ENCODE data around the gene TFIP11. TPM values are rescaled to one million over a fixed set of nuclear protein-coding genes. Genes with fewer than 3 reads are reported as not detected.
A peak's percentile ranks its signal among the peaks of the same experiment; 100 is the strongest.

Gene TFIP11
- total and polyA plus RNA-seq, 2 of the 8 experiments (the other 6 are each of a cell fraction or from before 2014, with no cell fraction given), result 18.1 to 28.3 TPM

DNA sequence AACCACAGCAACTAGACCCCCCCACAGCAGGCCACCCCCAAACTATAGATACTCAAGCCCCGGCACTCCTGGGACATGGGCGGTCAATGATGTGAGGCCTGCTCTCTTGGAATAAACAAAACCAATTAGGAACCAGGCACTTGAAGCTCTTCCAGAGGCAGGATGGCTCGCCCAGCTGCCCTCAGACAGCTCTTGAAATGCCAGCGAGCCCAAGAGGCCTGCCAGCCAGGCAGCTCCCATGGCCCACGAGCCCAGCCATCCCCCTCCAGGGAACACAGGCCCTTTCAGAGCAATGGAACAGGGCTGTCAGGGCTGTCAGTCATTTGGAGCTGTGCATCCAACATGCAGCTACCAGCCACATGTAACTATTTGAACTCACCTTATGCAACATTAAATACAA, 34.0 kb upstream of the TFIP11 start:
- H3K9me3 ChIP-seq (ENCODE audit: insufficient read depth in 2 of 2, low read depth in 1 of 2, low read length in 1 of 2), result no peaks in the 10 kb centered on the region
- no peak overlapping the region for H3K9ac ChIP-seq (replicated peaks in 1 of 4; ENCODE audit: extremely low read depth in 1 of 4, low read depth in 3 of 4, low read length in 3 of 4)
- peak overlapping the region; percentile 40; the same call in 1 of the 2 replicates for H2BK5ac ChIP-seq (ENCODE audit: low read depth, low read length)
- no peak overlapping the region for H3K27ac ChIP-seq (ENCODE audit: low read depth, low read length)
- FAIRE-seq (no peak), DNase-seq (ENCODE audit: low read depth in 1 of 2, low spot score in 2 of 2) (no peak)
- H3K23me2 ChIP-seq (ENCODE audit: low read depth, low read length), result peaks cover 1% of the 10 kb centered on the region; the same call in 1 of the 2 replicates
- H3K4me2 ChIP-seq (ENCODE audit: insufficient read depth in 1 of 2, low read depth in 2 of 2, low read length in 2 of 2), result no peak overlapping the region
- 90% methylated on average over 5 of the region's 5 CpGs; no CpG with 5 or more reads in 1 of the 2 experiments for WGBS, 2 experiments (ENCODE audit: extremely low coverage in 1 of 2, insufficient coverage in 1 of 2, insufficient read length in 1 of 2, insufficient replicate concordance in 2 of 2, low coverage in 1 of 2, low lambda C conversion rate in 2 of 2, missing lambda C conversion rate in 1 of 2)
- no peak overlapping the region for H3K18ac ChIP-seq (ENCODE audit: extremely low read depth, low read length)
- H3K36me3 ChIP-seq (ENCODE audit: control insufficient read depth in 2 of 4, insufficient read depth in 4 of 4, low read length in 3 of 4), result peaks cover 0 to 14% (median 2%) of the 10 kb centered on the region in 4 experiments; a peak in 4 of 8 replicates
- TF ChIP-seq GABPA (IDR thresholded peaks at IDR 0.05; ENCODE audit: borderline replicate concordance, insufficient read depth, low read length), result no peak
- TF ChIP-seq NANOG (IDR thresholded peaks at IDR 0.05; ENCODE audit: insufficient read depth, low read depth, low read length, poor library complexity, severe bottlenecking), result no peak
- no peak for TF ChIP-seq POU5F1 (IDR thresholded peaks at IDR 0.05; ENCODE audit: low read depth, low read length)
- no peak for TF ChIP-seq JUND (IDR thresholded peaks at IDR 0.05; ENCODE audit: low read length)
- TF ChIP-seq MAFK (IDR thresholded peaks at IDR 0.05; ENCODE audit: low read depth, low read length), result no peak
- TF ChIP-seq SIRT6 (IDR thresholded peaks at IDR 0.05; ENCODE audit: low read length), result no peak
- no peak for TF ChIP-seq SP4 (IDR thresholded peaks at IDR 0.05; ENCODE audit: low read length)
- no peak for TF ChIP-seq CBX5 (IDR thresholded peaks at IDR 0.05; ENCODE audit: low read depth, low read length)
- TF ChIP-seq SAP30 (IDR thresholded peaks at IDR 0.05; ENCODE audit: insufficient read depth, insufficient replicate concordance, low read length), result no peak
- TF ChIP-seq TAF7 (optimal IDR thresholded peaks at IDR 0.05; ENCODE audit: borderline replicate concordance, low read depth, low read length), result no peak
- TF ChIP-seq POLR2A (IDR thresholded peaks at IDR 0.05; ENCODE audit: control extremely low read depth in 1 of 2, low read depth in 2 of 2, low read length in 2 of 2), result no peak
- TF ChIP-seq, protein P1, sequence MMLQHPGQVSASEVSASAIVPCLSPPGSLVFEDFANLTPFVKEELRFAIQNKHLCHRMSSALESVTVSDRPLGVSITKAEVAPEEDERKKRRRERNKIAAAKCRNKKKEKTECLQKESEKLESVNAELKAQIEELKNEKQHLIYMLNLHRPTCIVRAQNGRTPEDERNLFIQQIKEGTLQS (IDR thresholded peaks at IDR 0.05; ENCODE audit: insufficient read depth, low read depth, low read length), result no peak
- TF ChIP-seq SRF (IDR thresholded peaks at IDR 0.05; ENCODE audit: low read depth, low read length), result no peak
- H3K4me3 ChIP-seq (ENCODE audit: extremely low read depth in 1 of 4, insufficient read depth in 2 of 4, low read depth in 3 of 4, low read length in 4 of 4), result no peak overlapping the region
- H3K56ac ChIP-seq (replicated peaks; ENCODE audit: insufficient read length, low read depth, low read length), result peak overlapping the region; percentile 1
- H3K23ac ChIP-seq (ENCODE audit: insufficient read length), result no peak overlapping the region
- no peak overlapping the region for H4K91ac ChIP-seq (replicated peaks; ENCODE audit: insufficient read length, low read length)
- H2BK12ac ChIP-seq (ENCODE audit: low read depth, low read length), result no peak overlapping the region
- H3K4ac ChIP-seq (replicated peaks; ENCODE audit: insufficient read length, low read depth, low read length), result no peak overlapping the region
- no peak overlapping the region for H4K8ac ChIP-seq (ENCODE audit: extremely low read depth, insufficient read depth, low read length)
- no peak overlapping the region for H4K5ac ChIP-seq (ENCODE audit: insufficient read length, low read depth, low read length)
- no peak overlapping the region for H2BK15ac ChIP-seq (ENCODE audit: low read length)
- no peak overlapping the region for H2AK5ac ChIP-seq (ENCODE audit: low read depth, low read length)
- H3K4me1 ChIP-seq (replicated peaks in 1 of 4; ENCODE audit: control insufficient read depth in 3 of 4, insufficient read depth in 4 of 4, low read length in 3 of 4), result peaks cover 2 to 17% (median 9%) of the 10 kb centered on the region in 4 experiments; a peak in 6 of 7 replicates
- H3K79me1 ChIP-seq (ENCODE audit: low read depth, low read length), result peaks cover 16% of the 10 kb centered on the region
- no peak overlapping the region for H3K14ac ChIP-seq (ENCODE audit: insufficient read length)
- H4K20me1 ChIP-seq (replicated peaks in 1 of 2; ENCODE audit: control insufficient read depth in 1 of 2, insufficient read depth in 2 of 2, low read length in 2 of 2), result peaks cover 0 to 8% of the 10 kb centered on the region in 2 experiments
- no peak overlapping the region for H2BK20ac ChIP-seq (ENCODE audit: low read length)
- no peaks in the 10 kb centered on the region for H3K27me3 ChIP-seq (replicated peaks in 1 of 4; ENCODE audit: control insufficient read depth in 3 of 4, extremely low read depth in 1 of 4, insufficient read depth in 3 of 4, low read length in 3 of 4)
- peaks cover 0 to 76% of the 10 kb centered on the region in 2 experiments; a peak in 2 of 4 replicates for H3K79me2 ChIP-seq (ENCODE audit: control insufficient read depth in 1 of 2, insufficient read depth in 2 of 2, low read length in 2 of 2)
- no peak overlapping the region for H2AFZ ChIP-seq (ENCODE audit: low read length)
- CTCF ChIA-PET (ENCODE audit: partially characterized antibody), result interaction anchor here (0.8 to 2.1 kb wide), 2 partner anchors 9 to 119 kb away, joined by 5 read pairs; no protein-coding TSS in a partner anchor
- POLR2A ChIA-PET (ENCODE audit: partially characterized antibody), result interaction anchor here (1.1 to 1.2 kb wide), 3 partner anchors 18 to 101 kb away, joined by 3 to 4 read pairs (median 3); no protein-coding TSS in a partner anchor
- H2BK120ac ChIP-seq (replicated peaks; ENCODE audit: low read depth, low read length), result no peak overlapping the region
